ENCODE measurements around the gene MRS2.
"Not testable (repeated sequence)": the region's sequence is repeated elsewhere in the genome, so short reads cannot be mapped to it uniquely, and the experiment has no call there.

MRS2 gene

DNA sequence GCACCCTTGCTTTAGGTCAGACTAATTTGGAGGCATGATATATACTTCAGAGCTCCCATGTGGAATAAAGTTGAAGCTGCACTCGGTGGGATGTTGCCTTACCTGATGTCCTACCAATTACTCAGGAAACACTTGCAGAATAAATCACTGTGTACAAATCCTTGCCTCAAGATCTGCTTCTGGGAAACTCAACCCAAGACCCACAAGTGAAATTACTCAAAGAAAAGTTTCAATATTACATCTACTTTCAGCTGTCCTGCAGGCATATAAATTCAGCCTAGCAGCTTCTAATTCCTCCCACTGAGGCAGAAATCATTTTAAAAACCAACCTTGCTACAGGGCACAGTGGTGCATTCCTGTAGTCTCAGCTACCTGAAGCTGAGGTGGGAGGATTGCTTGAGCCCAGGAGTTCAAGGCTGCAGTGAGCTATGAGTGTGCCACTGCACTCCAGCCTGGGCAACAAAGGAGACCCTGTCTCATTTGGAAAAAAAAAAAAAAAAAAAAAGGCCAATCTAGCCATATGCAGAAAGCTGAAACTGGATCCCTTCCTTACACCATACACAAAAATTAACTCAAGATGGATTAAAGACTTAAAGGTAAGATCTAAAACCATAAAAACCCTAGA is 24.2 kb upstream of the MRS2 start:
- H3K9ac ChIP-seq (ENCODE audit: low read length), result no peak overlapping the region
- H4K8ac ChIP-seq (ENCODE audit: low read length), result no peak overlapping the region
- H3K23ac ChIP-seq (ENCODE audit: low read length in 2 of 2), result no peak overlapping the region

DNA sequence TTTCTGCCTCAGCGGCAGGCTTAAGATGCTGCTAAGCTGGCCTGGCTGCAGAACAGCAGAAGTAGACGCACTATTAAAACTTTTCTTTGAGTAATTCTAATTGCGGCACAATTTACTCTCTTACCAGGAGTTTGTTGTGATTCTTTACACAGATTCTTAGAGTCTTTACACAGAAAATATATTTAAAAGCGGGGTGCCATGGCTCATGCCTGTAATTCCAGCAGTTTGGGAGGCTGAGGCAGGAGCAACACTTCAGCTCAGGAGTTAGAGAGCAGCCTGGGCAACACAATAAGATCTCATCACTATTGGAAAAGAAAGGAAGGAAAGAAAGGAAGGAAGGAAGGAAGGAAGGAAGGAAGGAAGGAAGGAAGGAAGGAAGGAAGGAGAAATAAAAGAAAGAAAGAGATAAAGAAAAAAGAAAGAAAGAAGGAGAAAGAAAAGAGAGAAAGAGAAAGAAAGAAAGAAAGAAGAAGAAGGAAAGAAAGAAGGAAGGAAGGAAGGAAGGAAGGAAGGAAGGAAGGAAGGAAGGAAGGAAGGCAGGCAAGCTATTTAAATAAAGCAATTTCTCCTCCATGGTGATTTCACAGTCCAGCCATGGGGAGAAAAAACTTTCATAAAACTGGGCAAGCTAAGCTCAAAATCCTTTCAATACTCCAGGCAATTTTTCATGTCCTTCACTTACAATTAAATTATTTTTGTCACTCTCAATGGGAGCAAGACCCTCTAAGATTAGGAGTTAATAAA is 21.1 kb upstream of the MRS2 start:
- Histone ChIP-seq H2BK15ac (ENCODE audit: low read depth, poor library complexity, severe bottlenecking) (no peak overlapping the region), H2BK120ac (ENCODE audit: low read depth, low read length) (no peak overlapping the region), H3K18ac (ENCODE audit: low read depth in 1 of 2, low read length in 2 of 2) (no peak overlapping the region), H3K36me3 (ENCODE audit: control insufficient read depth in 1 of 2, insufficient read depth in 2 of 2, low read depth in 1 of 2, low read length in 2 of 2) (no peaks in the 10 kb centered on the region), H4K91ac (ENCODE audit: low read length) (no peak overlapping the region), H3K9me3 (ENCODE audit: control insufficient read depth, low read length) (no peaks in the 10 kb centered on the region), H2BK5ac (ENCODE audit: low read depth, low read length, poor library complexity, severe bottlenecking) (peak overlapping the region; percentile 69), H3K23ac (ENCODE audit: low read length in 2 of 2) (no peak overlapping the region), H2AK5ac (ENCODE audit: low read length, severe bottlenecking) (peak overlapping the region; percentile 66), H4K8ac (ENCODE audit: low read length) (no peak overlapping the region), H3K79me1 (replicated peaks; ENCODE audit: low read length, poor library complexity, severe bottlenecking) (peaks cover 3% of the 10 kb centered on the region), H3K4me1 (ENCODE audit: control insufficient read depth, insufficient read depth, low read depth, low read length) (peaks cover 5% of the 10 kb centered on the region), H2AFZ (ENCODE audit: low read depth, low read length) (no peak overlapping the region), H3K4me3 (ENCODE audit: insufficient read depth in 1 of 2, low read depth in 1 of 2, low read length in 2 of 2) (no peak overlapping the region), H3K14ac (ENCODE audit: low read length in 2 of 2) (no peak overlapping the region), H3K27ac (ENCODE audit: low read length, poor library complexity, severe bottlenecking) (peak overlapping the region; percentile 93), H3K4ac (ENCODE audit: low read depth in 1 of 2, low read length in 2 of 2) (no peak overlapping the region), H3K4me2 (ENCODE audit: low read length, poor library complexity, severe bottlenecking) (no peak overlapping the region), H3K9ac (ENCODE audit: low read length) (no peak overlapping the region), H3K27me3 (ENCODE audit: control insufficient read depth in 1 of 2, insufficient read depth in 1 of 2, low read length in 2 of 2) (no peaks in the 10 kb centered on the region), H2BK12ac (ENCODE audit: low read length in 2 of 2) (no peak overlapping the region)
- DNase-seq, result no peak
- 88% methylated on average over 3 of the region's 4 CpGs for WGBS

More for the DNA sequence above, 24.2 kb upstream of the MRS2 start:
- Histone ChIP-seq H3K4me1 (ENCODE audit: control insufficient read depth, insufficient read depth, low read depth, low read length) (peaks cover 3% of the 10 kb centered on the region), H3K14ac (ENCODE audit: low read length in 2 of 2) (no peak overlapping the region), H3K27me3 (ENCODE audit: control insufficient read depth in 1 of 2, insufficient read depth in 1 of 2, low read length in 2 of 2) (peaks cover 0 to 4% of the 10 kb centered on the region in 2 experiments), H3K9me3 (ENCODE audit: control insufficient read depth, low read length) (no peaks in the 10 kb centered on the region), H3K4me3 (ENCODE audit: insufficient read depth in 1 of 2, low read depth in 1 of 2, low read length in 2 of 2) (no peak overlapping the region), H3K79me1 (replicated peaks; ENCODE audit: low read length, poor library complexity, severe bottlenecking) (peaks cover 3% of the 10 kb centered on the region), H3K4me2 (ENCODE audit: low read length, poor library complexity, severe bottlenecking) (no peak overlapping the region), H2BK12ac (ENCODE audit: low read length in 2 of 2) (no peak overlapping the region), H3K18ac (ENCODE audit: low read depth in 1 of 2, low read length in 2 of 2) (no peak overlapping the region), H4K91ac (ENCODE audit: low read length) (no peak overlapping the region), H3K4ac (ENCODE audit: low read depth in 1 of 2, low read length in 2 of 2) (no peak overlapping the region), H2AFZ (ENCODE audit: low read depth, low read length) (no peak overlapping the region), H3K27ac (ENCODE audit: low read length, poor library complexity, severe bottlenecking) (no peak overlapping the region), H2AK5ac (ENCODE audit: low read length, severe bottlenecking) (peak overlapping the region; percentile 47), H3K36me3 (ENCODE audit: control insufficient read depth in 1 of 2, insufficient read depth in 2 of 2, low read depth in 1 of 2, low read length in 2 of 2) (no peaks in the 10 kb centered on the region), H2BK5ac (ENCODE audit: low read depth, low read length, poor library complexity, severe bottlenecking) (no peak overlapping the region), H2BK15ac (ENCODE audit: low read depth, poor library complexity, severe bottlenecking) (no peak overlapping the region), H2BK120ac (ENCODE audit: low read depth, low read length) (no peak overlapping the region)
- no peak for DNase-seq
- WGBS, result 97% methylated on average over 1 of the region's 1 CpG

- H4K91ac ChIP-seq (ENCODE audit: low read length), result no peak overlapping the region
- H3K9me3 ChIP-seq (ENCODE audit: control insufficient read depth, low read length), result no peaks in the 10 kb centered on the region
- no peak overlapping the region for H4K8ac ChIP-seq (ENCODE audit: low read length)
- no peak overlapping the region for H2BK5ac ChIP-seq (ENCODE audit: low read depth, low read length, poor library complexity, severe bottlenecking)
- H3K4me2 ChIP-seq (ENCODE audit: low read length, poor library complexity, severe bottlenecking), result no peak overlapping the region
- H2AFZ ChIP-seq (ENCODE audit: low read depth, low read length), result no peak overlapping the region
- H3K4me1 ChIP-seq (ENCODE audit: control insufficient read depth, insufficient read depth, low read depth, low read length), result peaks cover 5% of the 10 kb centered on the region
- no peak overlapping the region for H3K4ac ChIP-seq (ENCODE audit: low read depth in 1 of 2, low read length in 2 of 2)
- peak overlapping the region; percentile 93 for H3K27ac ChIP-seq (ENCODE audit: low read length, poor library complexity, severe bottlenecking)
- H3K14ac ChIP-seq (ENCODE audit: low read length in 2 of 2), result no peak overlapping the region
- H2AK5ac ChIP-seq (ENCODE audit: low read length, severe bottlenecking), result no peak overlapping the region
- H3K79me1 ChIP-seq (replicated peaks; ENCODE audit: low read length, poor library complexity, severe bottlenecking), result peaks cover 3% of the 10 kb centered on the region
- H3K27me3 ChIP-seq (ENCODE audit: control insufficient read depth in 1 of 2, insufficient read depth in 1 of 2, low read length in 2 of 2), result no peaks in the 10 kb centered on the region
- no peaks in the 10 kb centered on the region for H3K36me3 ChIP-seq (ENCODE audit: control insufficient read depth in 1 of 2, insufficient read depth in 2 of 2, low read depth in 1 of 2, low read length in 2 of 2)
- H2BK15ac ChIP-seq (ENCODE audit: low read depth, poor library complexity, severe bottlenecking), result no peak overlapping the region
- no peak overlapping the region for H3K4me3 ChIP-seq (ENCODE audit: insufficient read depth in 1 of 2, low read depth in 1 of 2, low read length in 2 of 2)
- no peak overlapping the region for H2BK120ac ChIP-seq (ENCODE audit: low read depth, low read length)
- H3K9ac ChIP-seq (ENCODE audit: low read length), result no peak overlapping the region
- no peak overlapping the region for H3K18ac ChIP-seq (ENCODE audit: low read depth in 1 of 2, low read length in 2 of 2)
- no peak for DNase-seq
- no peak overlapping the region for H2BK12ac ChIP-seq (ENCODE audit: low read length in 2 of 2)
- WGBS, result no CpG with 5 or more reads among the region's 1 CpG
- no peak overlapping the region for H3K23ac ChIP-seq (ENCODE audit: low read length in 2 of 2)
Observed at GRCh38 chr6:24382220-24382540, 20.6 kb upstream of the MRS2 start.

GRCh38 chr6:24382891-24383494 is 19.7 kb upstream of the MRS2 start:
- not testable (repeated sequence) for H2BK12ac ChIP-seq (ENCODE audit: low read length in 2 of 2); H3K14ac ChIP-seq (ENCODE audit: low read length in 2 of 2); H3K4me1 ChIP-seq (ENCODE audit: control insufficient read depth, insufficient read depth, low read depth, low read length); H3K36me3 ChIP-seq (ENCODE audit: control insufficient read depth in 1 of 2, insufficient read depth in 2 of 2, low read depth in 1 of 2, low read length in 2 of 2); H2AK5ac ChIP-seq (ENCODE audit: low read length, severe bottlenecking); H4K8ac ChIP-seq (ENCODE audit: low read length); H3K27me3 ChIP-seq (ENCODE audit: control insufficient read depth in 1 of 2, insufficient read depth in 1 of 2, low read length in 2 of 2); H3K79me1 ChIP-seq (replicated peaks; ENCODE audit: low read length, poor library complexity, severe bottlenecking); H3K4me3 ChIP-seq (ENCODE audit: insufficient read depth in 1 of 2, low read depth in 1 of 2, low read length in 2 of 2); H3K23ac ChIP-seq (ENCODE audit: low read length in 2 of 2); H3K9me3 ChIP-seq (ENCODE audit: control insufficient read depth, low read length); H2BK15ac ChIP-seq (ENCODE audit: low read depth, poor library complexity, severe bottlenecking); H2BK120ac ChIP-seq (ENCODE audit: low read depth, low read length); H2AFZ ChIP-seq (ENCODE audit: low read depth, low read length); H3K9ac ChIP-seq (ENCODE audit: low read length); H3K4me2 ChIP-seq (ENCODE audit: low read length, poor library complexity, severe bottlenecking); H3K18ac ChIP-seq (ENCODE audit: low read depth in 1 of 2, low read length in 2 of 2); H3K4ac ChIP-seq (ENCODE audit: low read depth in 1 of 2, low read length in 2 of 2); H4K91ac ChIP-seq (ENCODE audit: low read length); DNase-seq
- H3K27ac ChIP-seq (ENCODE audit: low read length, poor library complexity, severe bottlenecking), result peak overlapping the region; percentile 93
- 93% methylated on average over 7 of the region's 9 CpGs for WGBS
- H2BK5ac ChIP-seq (ENCODE audit: low read depth, low read length, poor library complexity, severe bottlenecking), result peak overlapping the region; percentile 96

All from mesenchymal stem cell (in vitro differentiated cells and primary cell).